ENCODE data around the gene ATP11C.

Gene ATP11C

GRCh38 chrX:139945075-139945474 lies 12.2 kb upstream of the ATP11C start:
- Histone ChIP-seq H3K27ac (no peak overlapping the region), H3K4me3 (ENCODE audit: low read depth in 1 of 2, low read length in 1 of 2) (no peak overlapping the region), H3K36me3 (no peaks in the 10 kb centered on the region), H3K9me3 (no peaks in the 10 kb centered on the region), H3K4me1 (ENCODE audit: control insufficient read depth in 1 of 2, insufficient read depth in 1 of 2, low read depth in 1 of 2, low read length in 1 of 2) (no peaks in the 10 kb centered on the region), H3K27me3 (no peaks in the 10 kb centered on the region)
- TF ChIP-seq, protein P1, sequence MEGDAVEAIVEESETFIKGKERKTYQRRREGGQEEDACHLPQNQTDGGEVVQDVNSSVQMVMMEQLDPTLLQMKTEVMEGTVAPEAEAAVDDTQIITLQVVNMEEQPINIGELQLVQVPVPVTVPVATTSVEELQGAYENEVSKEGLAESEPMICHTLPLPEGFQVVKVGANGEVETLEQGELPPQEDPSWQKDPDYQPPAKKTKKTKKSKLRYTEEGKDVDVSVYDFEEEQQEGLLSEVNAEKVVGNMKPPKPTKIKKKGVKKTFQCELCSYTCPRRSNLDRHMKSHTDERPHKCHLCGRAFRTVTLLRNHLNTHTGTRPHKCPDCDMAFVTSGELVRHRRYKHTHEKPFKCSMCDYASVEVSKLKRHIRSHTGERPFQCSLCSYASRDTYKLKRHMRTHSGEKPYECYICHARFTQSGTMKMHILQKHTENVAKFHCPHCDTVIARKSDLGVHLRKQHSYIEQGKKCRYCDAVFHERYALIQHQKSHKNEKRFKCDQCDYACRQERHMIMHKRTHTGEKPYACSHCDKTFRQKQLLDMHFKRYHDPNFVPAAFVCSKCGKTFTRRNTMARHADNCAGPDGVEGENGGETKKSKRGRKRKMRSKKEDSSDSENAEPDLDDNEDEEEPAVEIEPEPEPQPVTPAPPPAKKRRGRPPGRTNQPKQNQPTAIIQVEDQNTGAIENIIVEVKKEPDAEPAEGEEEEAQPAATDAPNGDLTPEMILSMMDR (IDR thresholded peaks at IDR 0.05): no peak

DNA sequence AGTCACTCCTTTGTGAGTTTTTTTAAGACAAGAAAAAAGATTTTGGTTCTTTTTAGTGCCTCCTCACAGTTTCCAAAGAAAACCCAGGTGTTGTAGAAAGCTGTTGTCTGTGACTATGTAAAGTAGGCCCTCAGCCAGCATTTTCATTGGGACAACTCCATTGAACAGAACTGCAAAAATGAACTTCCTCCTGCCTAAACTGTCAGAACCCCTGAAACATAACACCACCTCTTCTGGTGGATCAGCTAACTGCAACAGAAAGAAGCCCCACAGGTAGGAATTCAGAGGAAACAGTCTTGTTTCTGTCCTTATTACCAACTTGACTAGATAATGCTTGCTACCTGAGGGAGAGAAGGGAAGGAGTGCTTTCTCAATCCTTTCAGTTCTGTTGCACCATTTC lies 3.4 kb upstream of the ATP11C start:
- no peaks in the 10 kb centered on the region for H3K27me3 ChIP-seq

DNA sequence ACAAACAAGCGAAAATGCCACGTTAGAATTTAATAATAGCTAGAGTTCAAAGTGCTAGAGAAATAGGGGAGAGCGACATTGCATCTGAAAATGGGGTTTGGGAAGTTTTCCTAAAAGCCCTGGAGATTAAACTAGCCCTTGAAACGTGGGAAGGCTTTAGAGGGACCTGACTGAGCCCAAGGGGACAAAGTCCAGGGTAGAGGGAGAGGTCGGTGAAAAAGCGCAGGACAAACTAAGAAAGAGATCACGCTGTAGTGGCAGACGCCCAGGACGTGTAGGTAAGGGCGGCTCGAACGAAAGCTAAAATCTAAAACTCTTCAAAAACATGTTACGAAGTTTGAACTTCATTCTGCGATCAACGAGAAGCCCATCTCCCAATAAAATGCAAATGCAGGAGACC lies 1.1 kb upstream of the ATP11C start:
- TF ChIP-seq, protein P1 (IDR thresholded peaks at IDR 0.05): no peak
- Histone ChIP-seq H3K36me3 (no peaks in the 10 kb centered on the region), H3K9me3 (no peaks in the 10 kb centered on the region), H3K27ac (peak overlapping the region; percentile 93), H3K4me3 (ENCODE audit: low read depth in 1 of 2, low read length in 1 of 2) (peak overlapping the region; percentile 72 to 73), H3K4me1 (ENCODE audit: control insufficient read depth in 1 of 2, insufficient read depth in 1 of 2, low read depth in 1 of 2, low read length in 1 of 2) (peaks cover 18 to 23% of the 10 kb centered on the region in 2 experiments), H3K27me3 (no peaks in the 10 kb centered on the region)

More for the DNA sequence above, 3.4 kb upstream of the ATP11C start:
- Histone ChIP-seq H3K4me1 (ENCODE audit: control insufficient read depth in 1 of 2, insufficient read depth in 1 of 2, low read depth in 1 of 2, low read length in 1 of 2) (peaks cover 16 to 18% of the 10 kb centered on the region in 2 experiments), H3K27ac (peak overlapping the region; percentile 52), H3K4me3 (ENCODE audit: low read depth in 1 of 2, low read length in 1 of 2) (no peak overlapping the region), H3K9me3 (no peaks in the 10 kb centered on the region), H3K36me3 (no peaks in the 10 kb centered on the region)
- TF ChIP-seq, protein P1 (IDR thresholded peaks at IDR 0.05): no peak

GRCh38 chrX:139932073-139932900 lies 566 bp downstream of the ATP11C start:
- Histone ChIP-seq H3K4me3 (ENCODE audit: low read depth in 1 of 2, low read length in 1 of 2) (peak overlapping the region; percentile 72 to 73), H3K27ac (peak overlapping the region; percentile 93), H3K4me1 (ENCODE audit: control insufficient read depth in 1 of 2, insufficient read depth in 1 of 2, low read depth in 1 of 2, low read length in 1 of 2) (peaks cover 18 to 23% of the 10 kb centered on the region in 2 experiments), H3K36me3 (no peaks in the 10 kb centered on the region), H3K27me3 (no peaks in the 10 kb centered on the region), H3K9me3 (no peaks in the 10 kb centered on the region)
- TF ChIP-seq, protein P1 (IDR thresholded peaks at IDR 0.05): no peak

GRCh38 chrX:139931646-139932072 lies 1.2 kb downstream of the ATP11C start:
- TF ChIP-seq, protein P1 (IDR thresholded peaks at IDR 0.05): no peak
- H3K9me3 ChIP-seq: no peaks in the 10 kb centered on the region
- peaks cover 18 to 23% of the 10 kb centered on the region in 2 experiments for H3K4me1 ChIP-seq (ENCODE audit: control insufficient read depth in 1 of 2, insufficient read depth in 1 of 2, low read depth in 1 of 2, low read length in 1 of 2)
- H3K4me3 ChIP-seq (ENCODE audit: low read depth in 1 of 2, low read length in 1 of 2): peak overlapping the region; percentile 72 to 73
- H3K27ac ChIP-seq: peak overlapping the region; percentile 93
- no peaks in the 10 kb centered on the region for H3K27me3 ChIP-seq
- H3K36me3 ChIP-seq: no peaks in the 10 kb centered on the region
